Body of pancreas (tissue), 4 donors: Measurements from ENCODE around the gene NUDT22.

Experiments
- POLR2A ChIP-seq, 3 donors: fragments of 450-650 bp; IDR thresholded peaks; one replicate each; pipeline ENCODE4 v1.6.1; 2016; ENCODE audit warnings: antibody characterized with exemption in 3 of 3, mild to moderate bottlenecking in 2 of 3
- TF ChIP-seq, protein P1 (sequence below), 7 experiments: fragments of 450-650 bp in 4 of 7; fragments of 200-600 bp in 3 of 7; sonication (generic) in 3 of 7; IDR thresholded peaks; one replicate each; pipeline ENCODE4 v1.5.1; 2016 to 2019; ENCODE audit warnings: antibody characterized with exemption in 7 of 7

- no peak for TF ChIP-seq POLR2A (IDR thresholded peaks at IDR 0.05)
- TF ChIP-seq, protein P1, sequence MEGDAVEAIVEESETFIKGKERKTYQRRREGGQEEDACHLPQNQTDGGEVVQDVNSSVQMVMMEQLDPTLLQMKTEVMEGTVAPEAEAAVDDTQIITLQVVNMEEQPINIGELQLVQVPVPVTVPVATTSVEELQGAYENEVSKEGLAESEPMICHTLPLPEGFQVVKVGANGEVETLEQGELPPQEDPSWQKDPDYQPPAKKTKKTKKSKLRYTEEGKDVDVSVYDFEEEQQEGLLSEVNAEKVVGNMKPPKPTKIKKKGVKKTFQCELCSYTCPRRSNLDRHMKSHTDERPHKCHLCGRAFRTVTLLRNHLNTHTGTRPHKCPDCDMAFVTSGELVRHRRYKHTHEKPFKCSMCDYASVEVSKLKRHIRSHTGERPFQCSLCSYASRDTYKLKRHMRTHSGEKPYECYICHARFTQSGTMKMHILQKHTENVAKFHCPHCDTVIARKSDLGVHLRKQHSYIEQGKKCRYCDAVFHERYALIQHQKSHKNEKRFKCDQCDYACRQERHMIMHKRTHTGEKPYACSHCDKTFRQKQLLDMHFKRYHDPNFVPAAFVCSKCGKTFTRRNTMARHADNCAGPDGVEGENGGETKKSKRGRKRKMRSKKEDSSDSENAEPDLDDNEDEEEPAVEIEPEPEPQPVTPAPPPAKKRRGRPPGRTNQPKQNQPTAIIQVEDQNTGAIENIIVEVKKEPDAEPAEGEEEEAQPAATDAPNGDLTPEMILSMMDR (IDR thresholded peaks at IDR 0.05) = no peak
Observed at GRCh38 chr11:64224891-64225607, 1.0 kb upstream of the NUDT22 start.
